ENCODE data around the gene VIT.
"Not testable (repeated sequence)": the region's sequence is repeated elsewhere in the genome, so short reads cannot be mapped to it uniquely, and the experiment has no call there.

The VIT gene

GRCh38 chr2:36678856-36679255 lies 17.7 kb upstream of the VIT start:
- no peak for FAIRE-seq

- no peak for FAIRE-seq
These were observed 16.5 kb upstream of the VIT start for GRCh38 chr2:36680012-36680411.

- no peak for FAIRE-seq
These were observed 13.9 kb upstream of the VIT start for GRCh38 chr2:36682562-36682961.

GRCh38 chr2:36683002-36683401 lies 13.5 kb upstream of the VIT start:
- no peak for FAIRE-seq

GRCh38 chr2:36688291-36688690 lies 8.2 kb upstream of the VIT start:
- FAIRE-seq: not testable (repeated sequence)

- FAIRE-seq: not testable (repeated sequence)
These were observed 7.5 kb upstream of the VIT start for GRCh38 chr2:36689013-36689412.

GRCh38 chr2:36692121-36692520 lies 4.4 kb upstream of the VIT start:
- no peak for FAIRE-seq

GRCh38 chr2:36693825-36694224 lies 2.7 kb upstream of the VIT start:
- no peak for FAIRE-seq

- FAIRE-seq: no peak
These were observed 626 bp upstream of the VIT start for GRCh38 chr2:36695746-36696415.

- no peak for FAIRE-seq
These were observed 1.0 kb downstream of the VIT start for GRCh38 chr2:36697424-36698066.

- no peak for FAIRE-seq
These were observed 2.5 kb downstream of the VIT start for GRCh38 chr2:36698993-36699392.

- FAIRE-seq: no peak
These were observed 3.8 kb downstream of the VIT start for GRCh38 chr2:36700311-36700710.

- no peak for FAIRE-seq
These were observed 4.9 kb downstream of the VIT start for GRCh38 chr2:36701391-36701795.

- no peak for FAIRE-seq
These were observed 5.4 kb downstream of the VIT start for GRCh38 chr2:36701918-36702317.

- FAIRE-seq: no peak
These were observed 6.3 kb downstream of the VIT start for GRCh38 chr2:36702781-36703180.

- FAIRE-seq: no peak
These were observed 8.1 kb downstream of the VIT start for GRCh38 chr2:36704475-36705150.

GRCh38 chr2:36705326-36706020 lies 9.0 kb downstream of the VIT start:
- no peak for FAIRE-seq

GRCh38 chr2:36706021-36706876 lies 9.7 kb downstream of the VIT start:
- FAIRE-seq: no peak

GRCh38 chr2:36707050-36707449 lies 10.5 kb downstream of the VIT start:
- no peak for FAIRE-seq

- FAIRE-seq: no peak
These were observed 11.7 kb downstream of the VIT start for GRCh38 chr2:36708041-36708741.

GRCh38 chr2:36710858-36711515 lies 14.5 kb downstream of the VIT start:
- FAIRE-seq: no peak
